Neuronal stem cell (in vitro differentiated cells): Measurements from ENCODE around the gene VGF.

Experiments
- DNase-seq: peaks from one replicate; pipeline ENCODE4 v3.0.0-alpha.2; 2013; ENCODE audit warnings: low spot score
- H2AFZ ChIP-seq: one replicate; pipeline ENCODE4 v1.6.1; 2013; ENCODE audit warnings: mild to moderate bottlenecking, low read length, inconsistent platforms
- H2AK5ac ChIP-seq: 2 replicates; pipeline ENCODE4 v1.6.1; 2013; ENCODE audit warnings: low read depth, mild to moderate bottlenecking, inconsistent platforms, low read length, moderate library complexity, mixed read lengths
- H2BK120ac ChIP-seq: 2 replicates; pipeline ENCODE4 v1.6.1; 2013; ENCODE audit warnings: low read depth, mild to moderate bottlenecking, inconsistent platforms, low read length, moderate library complexity, mixed read lengths
- H2BK12ac ChIP-seq: one replicate; pipeline ENCODE4 v1.6.1; 2013; ENCODE audit warnings: low read length, inconsistent platforms
- H2BK15ac ChIP-seq: 2 replicates; pipeline ENCODE4 v1.6.1; 2013; ENCODE audit warnings: mild to moderate bottlenecking, low read length, inconsistent platforms, mixed read lengths
- H2BK5ac ChIP-seq: one replicate; pipeline ENCODE4 v1.6.1; 2013; ENCODE audit warnings: inconsistent platforms, mild to moderate bottlenecking, low read length, moderate library complexity
- H3K14ac ChIP-seq: one replicate; pipeline ENCODE4 v1.6.1; 2013; ENCODE audit warnings: low read length, inconsistent platforms
- H3K18ac ChIP-seq: 2 replicates; pipeline ENCODE4 v1.6.1; 2013; ENCODE audit warnings: low read length, inconsistent platforms
- H3K23ac ChIP-seq: 2 replicates; pipeline ENCODE4 v1.6.1; 2013; ENCODE audit warnings: low read depth, mild to moderate bottlenecking, mixed read lengths, low read length, inconsistent platforms; ENCODE audit not compliant: poor library complexity
- H3K27ac ChIP-seq: replicated peaks from 3 replicates; pipeline ENCODE4 v1.5.1; 2013; ENCODE audit warnings: low read length, inconsistent platforms
- H3K27me3 ChIP-seq, 3 experiments: 2 replicates each; pipeline ENCODE4 v1.6.1; 2013; ENCODE audit warnings: low read length in 3 of 3, mild to moderate bottlenecking in 2 of 3, inconsistent platforms in 1 of 3, low read depth in 1 of 3, mixed read lengths in 1 of 3, moderate library complexity in 1 of 3; ENCODE audit not compliant: control insufficient read depth in 3 of 3, insufficient read depth in 3 of 3
- H3K36me3 ChIP-seq, 2 donors: replicated peaks in 1 of 2; 2 replicates each; pipeline ENCODE4 v1.6.1; 2013; ENCODE audit warnings: low read length in 2 of 2; ENCODE audit not compliant: control insufficient read depth in 2 of 2, insufficient read depth in 2 of 2
- H3K4ac ChIP-seq: 2 replicates; pipeline ENCODE4 v1.6.1; 2013; ENCODE audit warnings: inconsistent platforms, mild to moderate bottlenecking, low read length, moderate library complexity
- H3K4me1 ChIP-seq, 2 donors: 1 replicate in 1 of 2; 2 replicates in 1 of 2; pipeline ENCODE4 v1.6.1; 2013; ENCODE audit warnings: low read length in 2 of 2, low read depth in 1 of 2; ENCODE audit not compliant: control insufficient read depth in 2 of 2, insufficient read depth in 1 of 2
- H3K4me2 ChIP-seq: one replicate; pipeline ENCODE4 v1.6.1; 2013; ENCODE audit warnings: mild to moderate bottlenecking, low read length, inconsistent platforms; ENCODE audit not compliant: insufficient read depth, poor library complexity, severe bottlenecking
- H3K4me3 ChIP-seq, 2 donors: 2 replicates each; pipeline ENCODE4 v1.5.1; 2013; ENCODE audit warnings: low read length in 2 of 2, mild to moderate bottlenecking in 2 of 2, inconsistent platforms in 1 of 2, moderate library complexity in 1 of 2
- H3K79me1 ChIP-seq: one replicate; pipeline ENCODE4 v1.6.1; 2013; ENCODE audit warnings: low read depth, mild to moderate bottlenecking, inconsistent platforms, low read length, moderate library complexity
- H3K9ac ChIP-seq: one replicate; pipeline ENCODE4 v1.6.1; 2013; ENCODE audit warnings: mild to moderate bottlenecking, low read depth, low read length, inconsistent platforms; ENCODE audit not compliant: poor library complexity
- H3K9me3 ChIP-seq, 2 donors: replicated peaks in 1 of 2; 2 replicates each; pipeline versions ENCODE3 to v1.6.1; 2013; ENCODE audit warnings: low read length in 2 of 2, mild to moderate bottlenecking in 2 of 2, inconsistent platforms in 1 of 2, low read depth in 1 of 2, mixed read lengths in 1 of 2, moderate library complexity in 1 of 2; ENCODE audit not compliant: control insufficient read depth in 2 of 2, insufficient read depth in 1 of 2
- H4K8ac ChIP-seq: one replicate; pipeline ENCODE4 v1.6.1; 2013; ENCODE audit warnings: low read depth, mild to moderate bottlenecking, inconsistent platforms, low read length, moderate library complexity
- H4K91ac ChIP-seq: one replicate; pipeline ENCODE4 v1.6.1; 2013; ENCODE audit warnings: low read length, low read depth, mild to moderate bottlenecking, inconsistent platforms; ENCODE audit not compliant: poor library complexity
- WGBS, 2 donors: extraction: QIAGEN DNeasy Blood & Tissue Kit; methylation state at CpG; one replicate each; pipeline ENCODE4 v1.1.7; 2013; ENCODE audit warnings: missing lambda C conversion rate in 2 of 2, mixed read lengths in 1 of 2; ENCODE audit not compliant: insufficient read length in 2 of 2, insufficient replicate concordance in 1 of 2; ENCODE audit errors: extremely low coverage in 2 of 2; 5-methylcytosine and 5-hydroxymethylcytosine counted together

Gene VGF

GRCh38 chr7:101169110-101169837 is 3.9 kb upstream of the VGF start:
- no peaks in the 10 kb centered on the region for H3K36me3 ChIP-seq
- peak overlapping the region; percentile 82 for H2AK5ac ChIP-seq
- H3K4me3 ChIP-seq, result no peak overlapping the region
- H3K18ac ChIP-seq, result peak overlapping the region; percentile 44
- H3K14ac ChIP-seq, result peak overlapping the region; percentile 32
- no peaks in the 10 kb centered on the region for H3K79me1 ChIP-seq
- H2AFZ ChIP-seq, result peak overlapping the region; percentile 13
- H2BK120ac ChIP-seq, result no peak overlapping the region
- peaks cover 60 to 96% (median 67%) of the 10 kb centered on the region in 3 experiments for H3K27me3 ChIP-seq
- no peak overlapping the region for H3K4ac ChIP-seq
- no peak overlapping the region for H3K9ac ChIP-seq
- H4K91ac ChIP-seq, result no peak overlapping the region
- peak overlapping the region; percentile 3 for H3K23ac ChIP-seq
- peak overlapping the region; percentile 32 for H3K4me2 ChIP-seq
- peak overlapping the region; percentile 50 for H2BK12ac ChIP-seq
- H2BK15ac ChIP-seq, result peak overlapping the region; percentile 44
- peaks cover 56 to 75% of the 10 kb centered on the region in 2 donors for H3K4me1 ChIP-seq
- H3K27ac ChIP-seq, result no peak overlapping the region
- DNase-seq, result no peak
- H4K8ac ChIP-seq, result no peak overlapping the region
- no CpG with 5 or more reads among the region's 18 CpGs for WGBS, 2 donors
- no peak overlapping the region for H2BK5ac ChIP-seq
- peaks cover 0 to 3% of the 10 kb centered on the region in 2 donors for H3K9me3 ChIP-seq

DNA sequence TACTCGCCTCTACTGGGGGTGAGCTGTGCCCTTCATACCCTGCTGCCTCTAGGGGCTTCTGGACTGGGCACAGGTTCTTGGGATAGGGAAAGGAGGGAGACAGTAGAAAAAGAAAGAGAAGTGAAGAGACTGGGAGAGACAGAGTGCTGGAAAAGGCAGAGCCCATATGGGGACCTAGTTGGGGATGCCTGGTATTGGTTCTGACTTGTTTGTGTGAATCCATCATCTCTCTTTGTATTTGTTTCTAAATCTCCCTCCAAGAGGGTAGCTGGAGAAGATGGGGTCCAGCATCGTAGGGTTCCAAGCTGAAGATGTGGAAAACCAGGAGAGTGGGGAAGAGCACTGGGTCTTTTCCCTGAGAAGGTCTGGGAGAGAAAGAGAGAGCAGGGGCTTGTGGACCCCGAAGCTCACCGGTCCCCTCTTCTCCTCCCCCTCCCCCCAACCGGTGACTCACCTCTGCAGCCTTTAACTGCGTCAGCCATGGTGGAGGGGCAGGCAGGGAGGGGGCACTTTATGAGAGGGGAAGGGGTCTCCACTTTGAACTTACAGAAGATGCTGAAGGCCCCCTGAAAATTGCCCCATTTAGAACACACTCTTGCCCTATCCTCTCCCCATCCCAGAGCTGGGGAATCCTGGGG is 3.2 kb upstream of the VGF start:
- H3K9me3 ChIP-seq, result no peaks in the 10 kb centered on the region
- no CpG with 5 or more reads among the region's 6 CpGs for WGBS, 2 donors
- H3K9ac ChIP-seq, result no peak overlapping the region
- no peak overlapping the region for H3K4me3 ChIP-seq
- peak overlapping the region; percentile 9 for H2AK5ac ChIP-seq
- H3K14ac ChIP-seq, result no peak overlapping the region
- no peaks in the 10 kb centered on the region for H3K79me1 ChIP-seq
- H4K8ac ChIP-seq, result no peak overlapping the region
- no peak overlapping the region for H2AFZ ChIP-seq
- H3K27ac ChIP-seq, result no peak overlapping the region
- H4K91ac ChIP-seq, result no peak overlapping the region
- H3K27me3 ChIP-seq, result peaks cover 52 to 96% (median 66%) of the 10 kb centered on the region in 3 experiments
- H3K18ac ChIP-seq, result no peak overlapping the region
- no peak overlapping the region for H3K23ac ChIP-seq
- no peak overlapping the region for H2BK120ac ChIP-seq
- no peak overlapping the region for H2BK5ac ChIP-seq
- peaks cover 57 to 77% of the 10 kb centered on the region in 2 donors for H3K4me1 ChIP-seq
- no peak overlapping the region for H2BK15ac ChIP-seq
- no peak overlapping the region for H2BK12ac ChIP-seq
- no peak for DNase-seq
- H3K36me3 ChIP-seq, result no peaks in the 10 kb centered on the region
- no peak overlapping the region for H3K4ac ChIP-seq
- no peak overlapping the region for H3K4me2 ChIP-seq

GRCh38 chr7:101167645-101168411 is 2.5 kb upstream of the VGF start:
- no peak overlapping the region for H3K4me2 ChIP-seq
- H3K27me3 ChIP-seq, result peaks cover 45 to 92% (median 59%) of the 10 kb centered on the region in 3 experiments
- H3K14ac ChIP-seq, result no peak overlapping the region
- no peak overlapping the region for H2BK12ac ChIP-seq
- H2BK15ac ChIP-seq, result no peak overlapping the region
- H2BK120ac ChIP-seq, result no peak overlapping the region
- H3K9ac ChIP-seq, result no peak overlapping the region
- DNase-seq, result no peak
- H3K36me3 ChIP-seq, result no peaks in the 10 kb centered on the region
- no peak overlapping the region for H2AFZ ChIP-seq
- no peak overlapping the region for H3K27ac ChIP-seq
- peaks cover 52 to 73% of the 10 kb centered on the region in 2 donors for H3K4me1 ChIP-seq
- H3K18ac ChIP-seq, result no peak overlapping the region
- no peak overlapping the region for H3K4ac ChIP-seq
- no peaks in the 10 kb centered on the region for H3K9me3 ChIP-seq
- H3K79me1 ChIP-seq, result no peaks in the 10 kb centered on the region
- H2BK5ac ChIP-seq, result no peak overlapping the region
- no peak overlapping the region for H4K91ac ChIP-seq
- WGBS, 2 donors, result no CpG with 5 or more reads among the region's 12 CpGs
- no peak overlapping the region for H2AK5ac ChIP-seq
- no peak overlapping the region for H4K8ac ChIP-seq
- no peak overlapping the region for H3K23ac ChIP-seq
- H3K4me3 ChIP-seq, result no peak overlapping the region
